GM12878 (cell line): ENCODE measurements around the gene CCNL1. TPM values are rescaled to one million over a fixed set of nuclear protein-coding genes. Genes with fewer than 3 reads are reported as not detected.

Source experiments
- CBX5 ChIP-seq: sonication (generic); IDR thresholded peaks from 2 replicates; pipeline ENCODE4 v1.6.1; 2016; ENCODE audit warnings: low read depth, moderate library complexity, mild to moderate bottlenecking, inconsistent platforms
- CEBPB ChIP-seq, 2 experiments: fragments of 150-350 bp in 1 of 2; IDR thresholded peaks; 2 replicates each; pipeline ENCODE4 v1.6.1; 2012 to 2014; ENCODE audit warnings: low read depth in 2 of 2, low read length in 2 of 2, borderline replicate concordance in 1 of 2, inconsistent platforms in 1 of 2
- KDM1A ChIP-seq: fragments of 200-600 bp; sonication (generic); IDR thresholded peaks from 2 replicates; pipeline ENCODE4 v1.6.1; 2016; ENCODE audit warnings: borderline replicate concordance
- NFIC ChIP-seq: IDR thresholded peaks from 2 replicates; pipeline ENCODE4 v1.6.1; 2012; ENCODE audit warnings: low read depth, mild to moderate bottlenecking, inconsistent platforms, low read length, moderate library complexity
- PAX5 ChIP-seq: IDR thresholded peaks from 2 replicates; pipeline ENCODE4 v1.6.1; 2011; ENCODE audit warnings: low read depth, low read length, borderline replicate concordance
- POLR2AphosphoS5 ChIP-seq: IDR thresholded peaks from 2 replicates; pipeline ENCODE4 v1.6.1; 2011; ENCODE audit warnings: mild to moderate bottlenecking, low read length, inconsistent platforms
- POU2F2 ChIP-seq: IDR thresholded peaks from 3 replicates; pipeline ENCODE4 v1.6.1; 2011; ENCODE audit warnings: low read depth, mild to moderate bottlenecking, low read length, borderline replicate concordance
- RB1 ChIP-seq: fragments of 450-650 bp; formaldehyde crosslinking; IDR thresholded peaks from 2 replicates; pipeline ENCODE4 v1.6.1; 2017; ENCODE audit warnings: mild to moderate bottlenecking, borderline replicate concordance
- SIN3A ChIP-seq: IDR thresholded peaks from 2 replicates; pipeline ENCODE4 v1.6.1; 2012; ENCODE audit warnings: low read depth, low read length, improper control_type of control experiment
- SRF ChIP-seq, 2 experiments: IDR thresholded peaks; 2 replicates each; pipeline ENCODE4 v1.6.1; 2011; ENCODE audit warnings: low read depth in 2 of 2, low read length in 2 of 2, mild to moderate bottlenecking in 1 of 2, moderate library complexity in 1 of 2
- ZNF384 ChIP-seq: IDR thresholded peaks from 2 replicates; pipeline ENCODE4 v1.6.1; 2012; ENCODE audit warnings: low read depth, mild to moderate bottlenecking, low read length, improper control_type of control experiment, borderline replicate concordance
- polyA plus RNA-seq, 11 experiments: library from polyadenylated mRNA; depleted of rRNA in 4 of 11; unstranded in 6 of 11; stranded (reverse) in 5 of 11; fragments of >200 nt; fragmentation: Nextera tagmentation in 4 of 11; fragmentation: Illumina TruSeq in 1 of 11; extraction: Ambion mirVana in 4 of 11; extraction: Trizol in 1 of 11; gene quantifications; 1 replicate in 1 of 11; 2 replicates in 10 of 11; pipeline versions ENCODE4 v1.2.1 to v1.2.3, GENCODE V29; 2011 to 2016; ENCODE audit warnings: inconsistent platforms in 2 of 11, missing spikeins in 2 of 11, low read depth in 1 of 11
- total RNA-seq, 4 experiments: library from RNA; depleted of rRNA in 3 of 4; stranded (reverse); fragments of >200 nt in 3 of 4; fragmentation: Illumina TruSeq in 1 of 4; extraction: Trizol in 1 of 4; gene quantifications; 2 replicates each; pipeline versions ENCODE4 v1.2.1 to v1.2.3, GENCODE V29; 2013 to 2021
- TF ChIP-seq, protein P1 (sequence below): fragments of 450-650 bp; IDR thresholded peaks from 2 replicates; pipeline ENCODE4 v1.6.1; 2014; ENCODE audit warnings: mild to moderate bottlenecking

Gene CCNL1
- total and polyA plus RNA-seq, 10 of the 15 experiments (the other 5 are each of a cell fraction or from before 2014, with no cell fraction given): 22.2 to 174 (median 115) TPM

DNA sequence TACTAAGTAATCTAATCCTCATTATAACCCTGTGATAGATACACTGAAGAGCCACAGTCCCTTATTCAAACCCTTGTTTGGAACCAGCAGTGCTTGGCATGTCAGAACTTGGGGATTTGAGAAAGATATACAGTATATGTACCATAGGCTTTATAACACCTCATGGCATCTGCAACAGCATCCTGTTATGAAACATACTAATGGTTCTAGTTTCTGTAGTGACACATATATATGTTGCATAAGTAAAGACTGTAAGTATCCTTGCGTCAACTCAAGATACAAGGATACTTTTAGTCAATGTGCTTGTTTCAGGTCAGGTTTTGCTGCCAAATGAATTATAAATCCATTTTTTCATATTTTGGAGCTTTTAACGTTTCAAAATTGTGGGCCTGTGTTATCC, 58.5 kb downstream of the CCNL1 start (continued):
- TF ChIP-seq SIN3A (no peak), RB1 (no peak), POU2F2 (no peak), CBX5 (no peak), PAX5 (no peak), ZNF384 (no peak), NFIC (no peak), POLR2AphosphoS5 (no peak), SRF (IDR thresholded peaks at IDR 0.05; ENCODE audit: low read depth in 2 of 2, low read length in 2 of 2) (no peak), KDM1A (no peak), CEBPB (IDR thresholded peaks at IDR 0.05; ENCODE audit: borderline replicate concordance in 1 of 2, low read depth in 2 of 2, low read length in 2 of 2) (no peak)
- TF ChIP-seq, protein P1, sequence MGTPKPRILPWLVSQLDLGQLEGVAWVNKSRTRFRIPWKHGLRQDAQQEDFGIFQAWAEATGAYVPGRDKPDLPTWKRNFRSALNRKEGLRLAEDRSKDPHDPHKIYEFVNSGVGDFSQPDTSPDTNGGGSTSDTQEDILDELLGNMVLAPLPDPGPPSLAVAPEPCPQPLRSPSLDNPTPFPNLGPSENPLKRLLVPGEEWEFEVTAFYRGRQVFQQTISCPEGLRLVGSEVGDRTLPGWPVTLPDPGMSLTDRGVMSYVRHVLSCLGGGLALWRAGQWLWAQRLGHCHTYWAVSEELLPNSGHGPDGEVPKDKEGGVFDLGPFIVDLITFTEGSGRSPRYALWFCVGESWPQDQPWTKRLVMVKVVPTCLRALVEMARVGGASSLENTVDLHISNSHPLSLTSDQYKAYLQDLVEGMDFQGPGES: no peak
